ENCODE data around the gene CHAT. TPM values are rescaled to one million over a fixed set of nuclear protein-coding genes. Genes with fewer than 3 reads are reported as not detected.
A peak's percentile ranks its signal among the peaks of the same experiment; 100 is the strongest.
"Not testable (repeated sequence)": the region's sequence is repeated elsewhere in the genome, so short reads cannot be mapped to it uniquely, and the experiment has no call there.

Gene CHAT
- total RNA-seq, 4 donors from 2014 or later: not detected

- TF ChIP-seq CTCF (IDR thresholded peaks at IDR 0.05): no peak
- no peak for TF ChIP-seq POLR2A (IDR thresholded peaks at IDR 0.05)
- no peak within 1 kb of the TSS for H3K4me3 ChIP-seq (replicated peaks in 1 of 3)
- intact Hi-C loops (cut with DNase I): no loop called here
- WGBS, 2 donors: 7 to 10% methylated on average over 4 to 12 of the region's 36 CpGs
- H3K27ac ChIP-seq: no peak within 1 kb of the TSS
- H3K27me3 ChIP-seq: no peaks in the 10 kb centered on the region
- no peaks in the 10 kb centered on the region for H3K4me1 ChIP-seq
- no peaks in the 10 kb centered on the region for H3K36me3 ChIP-seq
- no peaks in the 10 kb centered on the region for H3K9me3 ChIP-seq
- DNase-seq: peak; percentile 14 to 20
Measured at GRCh38 chr10:49679480-49679893, 65.7 kb downstream of the CHAT start, which contains the start of gene C10orf53. C10orf53 (plus strand) TSS chr10:49679651; CDS start chr10:49679698, 47 bp downstream.

- not testable (repeated sequence) for H3K4me1 ChIP-seq, DNase-seq
Measured at GRCh38 chr10:49682449-49682848, 68.6 kb downstream of the CHAT start.

GRCh38 chr10:49682879-49683278 lies 69.0 kb downstream of the CHAT start:
- Histone ChIP-seq H3K27me3 (no peaks in the 10 kb centered on the region), H3K9me3 (no peaks in the 10 kb centered on the region), H3K4me1 (no peaks in the 10 kb centered on the region), H3K4me3 (replicated peaks in 1 of 3) (no peak overlapping the region), H3K36me3 (no peaks in the 10 kb centered on the region), H3K27ac (no peak overlapping the region)
- no peak for DNase-seq
- WGBS, 2 donors: 98% methylated on average over 2 of the region's 2 CpGs
- TF ChIP-seq CTCF (IDR thresholded peaks at IDR 0.05) (no peak), POLR2A (IDR thresholded peaks at IDR 0.05) (no peak)
- intact Hi-C loops (cut with DNase I): no loop called here

More at GRCh38 chr10:49682449-49682848, 68.6 kb downstream of the CHAT start:
- 76 to 85% methylated on average over 4 to 5 of the region's 5 CpGs for WGBS, 2 donors
- intact Hi-C loops (cut with DNase I); H3K36me3 ChIP-seq; H3K4me3 ChIP-seq (replicated peaks in 1 of 3); H3K9me3 ChIP-seq; H3K27me3 ChIP-seq; H3K27ac ChIP-seq: not testable (repeated sequence)

GRCh38 chr10:49686651-49687050 lies 72.8 kb downstream of the CHAT start:
- no peak for TF ChIP-seq POLR2A (IDR thresholded peaks at IDR 0.05)
- no peak for TF ChIP-seq CTCF (IDR thresholded peaks at IDR 0.05)
- DNase-seq: no peak

GRCh38 chr10:49688261-49688846 lies 74.5 kb downstream of the CHAT start:
- no peaks in the 10 kb centered on the region for H3K36me3 ChIP-seq
- no peaks in the 10 kb centered on the region for H3K27me3 ChIP-seq
- 12 to 21% methylated on average over 8 of the region's 8 CpGs for WGBS, 2 donors
- intact Hi-C loops (cut with DNase I): no loop called here
- TF ChIP-seq POLR2A (IDR thresholded peaks at IDR 0.05) (no peak), CTCF (IDR thresholded peaks at IDR 0.05) (no peak)
- no peak for DNase-seq
- H3K4me3 ChIP-seq (replicated peaks in 1 of 3): no peak overlapping the region
- H3K9me3 ChIP-seq: no peaks in the 10 kb centered on the region
- H3K4me1 ChIP-seq: no peaks in the 10 kb centered on the region
- no peak overlapping the region for H3K27ac ChIP-seq

More at GRCh38 chr10:49686651-49687050, 72.8 kb downstream of the CHAT start:
- WGBS, 2 donors: 59 to 77% methylated on average over 4 of the region's 4 CpGs
- H3K36me3 ChIP-seq: no peaks in the 10 kb centered on the region
- H3K27ac ChIP-seq: no peak overlapping the region
- no peaks in the 10 kb centered on the region for H3K9me3 ChIP-seq
- no peak overlapping the region for H3K4me3 ChIP-seq (replicated peaks in 1 of 3)
- no peaks in the 10 kb centered on the region for H3K4me1 ChIP-seq
- H3K27me3 ChIP-seq: no peaks in the 10 kb centered on the region
- intact Hi-C loops (cut with DNase I): no loop called here
